Transverse colon (tissue), 4 donors: ENCODE results near the gene CEP290.

ENCODE experiments used
- POLR2AphosphoS5 ChIP-seq, 3 donors: sonication (generic); formaldehyde crosslinking; IDR thresholded peaks; one replicate each; pipeline ENCODE4 v1.6.1; 2016; ENCODE audit warnings: antibody characterized with exemption in 3 of 3
- TF ChIP-seq, protein P1 (sequence below), 5 experiments: fragments of 200-600 bp in 3 of 5; fragments of 450-650 bp in 2 of 5; sonication (generic) in 3 of 5; IDR thresholded peaks; 1 replicate in 2 of 5; 2 replicates in 3 of 5; pipeline ENCODE4 v1.5.1; 2016 to 2017; ENCODE audit warnings: antibody characterized with exemption in 5 of 5, inconsistent platforms in 3 of 5, mild to moderate bottlenecking in 2 of 5, moderate library complexity in 1 of 5

DNA sequence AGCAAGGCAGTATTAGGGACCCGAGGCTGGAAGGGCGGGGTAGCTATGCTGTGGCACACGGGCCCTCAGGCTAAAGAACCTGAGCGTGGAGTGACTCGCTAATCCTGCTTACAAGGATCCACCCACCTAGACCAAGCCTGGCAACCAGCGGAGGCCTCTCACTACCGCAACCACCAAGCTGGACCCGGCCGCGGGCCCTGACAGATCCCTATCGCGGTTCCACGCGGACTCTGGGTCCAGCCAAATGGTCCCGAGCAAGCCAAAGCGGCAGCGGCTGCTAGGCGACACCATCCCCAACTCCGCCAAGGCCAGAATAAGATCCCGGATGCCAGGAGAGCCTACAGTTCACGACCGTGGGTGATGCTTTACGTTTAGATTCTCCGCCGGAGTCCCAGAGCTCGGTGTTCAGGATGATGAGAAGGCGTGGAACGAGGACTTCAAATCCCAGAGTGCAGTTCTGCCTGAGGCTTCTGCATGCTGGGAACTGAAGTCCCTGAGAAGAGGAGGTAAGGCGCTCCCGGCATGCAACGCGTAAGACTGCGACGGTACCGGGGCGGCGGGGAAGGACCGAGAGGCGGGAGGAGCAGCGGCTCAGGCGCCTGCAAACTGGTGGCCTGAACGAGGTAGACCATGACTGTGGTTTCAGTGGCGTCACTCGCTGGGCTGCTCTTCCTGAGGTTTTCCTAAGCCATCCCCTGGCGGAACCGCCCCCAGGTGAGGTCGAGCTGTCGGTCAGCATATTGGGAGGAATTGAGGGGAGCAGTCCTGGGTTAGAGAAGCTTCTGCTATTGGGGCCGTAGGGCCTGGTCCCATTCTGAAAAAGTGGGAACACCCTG lies at the start of gene CEP290, which contains the start of gene TMTC3:
- TF ChIP-seq, protein P1, sequence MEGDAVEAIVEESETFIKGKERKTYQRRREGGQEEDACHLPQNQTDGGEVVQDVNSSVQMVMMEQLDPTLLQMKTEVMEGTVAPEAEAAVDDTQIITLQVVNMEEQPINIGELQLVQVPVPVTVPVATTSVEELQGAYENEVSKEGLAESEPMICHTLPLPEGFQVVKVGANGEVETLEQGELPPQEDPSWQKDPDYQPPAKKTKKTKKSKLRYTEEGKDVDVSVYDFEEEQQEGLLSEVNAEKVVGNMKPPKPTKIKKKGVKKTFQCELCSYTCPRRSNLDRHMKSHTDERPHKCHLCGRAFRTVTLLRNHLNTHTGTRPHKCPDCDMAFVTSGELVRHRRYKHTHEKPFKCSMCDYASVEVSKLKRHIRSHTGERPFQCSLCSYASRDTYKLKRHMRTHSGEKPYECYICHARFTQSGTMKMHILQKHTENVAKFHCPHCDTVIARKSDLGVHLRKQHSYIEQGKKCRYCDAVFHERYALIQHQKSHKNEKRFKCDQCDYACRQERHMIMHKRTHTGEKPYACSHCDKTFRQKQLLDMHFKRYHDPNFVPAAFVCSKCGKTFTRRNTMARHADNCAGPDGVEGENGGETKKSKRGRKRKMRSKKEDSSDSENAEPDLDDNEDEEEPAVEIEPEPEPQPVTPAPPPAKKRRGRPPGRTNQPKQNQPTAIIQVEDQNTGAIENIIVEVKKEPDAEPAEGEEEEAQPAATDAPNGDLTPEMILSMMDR (IDR thresholded peaks at IDR 0.05): no peak
- TF ChIP-seq POLR2AphosphoS5 (IDR thresholded peaks at IDR 0.05): peak in 2 of 3 donors; percentile 76 to 84
